Muscle layer of colon (tissue), 2 donors: Measurements from ENCODE around the gene RBM34.
"Not testable (repeated sequence)": the region's sequence is repeated elsewhere in the genome, so short reads cannot be mapped to it uniquely, and the experiment has no call there.

Source experiments
- H3K27ac ChIP-seq: one replicate; pipeline ENCODE4 v1.7.0; 2013; ENCODE audit warnings: low read depth, mild to moderate bottlenecking, low read length, moderate library complexity
- H3K27me3 ChIP-seq, 2 donors: one replicate each; pipeline ENCODE4 v1.7.0; 2013; ENCODE audit warnings: low read length in 2 of 2, mild to moderate bottlenecking in 2 of 2; ENCODE audit not compliant: insufficient read depth in 2 of 2, control insufficient read depth in 1 of 2
- H3K36me3 ChIP-seq: one replicate; pipeline ENCODE4 v1.7.0; 2013; ENCODE audit warnings: mild to moderate bottlenecking, low read length; ENCODE audit not compliant: insufficient read depth
- H3K4me1 ChIP-seq: one replicate; pipeline ENCODE4 v1.7.0; 2013; ENCODE audit warnings: mild to moderate bottlenecking, low read length; ENCODE audit not compliant: insufficient read depth
- H3K4me3 ChIP-seq, 2 donors: one replicate each; pipeline ENCODE4 v1.7.0; 2013; ENCODE audit warnings: low read length in 2 of 2, low read depth in 1 of 2, mild to moderate bottlenecking in 1 of 2, moderate library complexity in 1 of 2
- H3K9ac ChIP-seq: one replicate; pipeline ENCODE4 v1.7.0; 2013; ENCODE audit warnings: low read length
- H3K9me3 ChIP-seq: one replicate; pipeline ENCODE4 v1.7.0; 2013; ENCODE audit warnings: mild to moderate bottlenecking, low read length
- donor health status: abdominal sarcoma.
- donor health status: Adenocarcinoma of cecum.

Gene RBM34

DNA sequence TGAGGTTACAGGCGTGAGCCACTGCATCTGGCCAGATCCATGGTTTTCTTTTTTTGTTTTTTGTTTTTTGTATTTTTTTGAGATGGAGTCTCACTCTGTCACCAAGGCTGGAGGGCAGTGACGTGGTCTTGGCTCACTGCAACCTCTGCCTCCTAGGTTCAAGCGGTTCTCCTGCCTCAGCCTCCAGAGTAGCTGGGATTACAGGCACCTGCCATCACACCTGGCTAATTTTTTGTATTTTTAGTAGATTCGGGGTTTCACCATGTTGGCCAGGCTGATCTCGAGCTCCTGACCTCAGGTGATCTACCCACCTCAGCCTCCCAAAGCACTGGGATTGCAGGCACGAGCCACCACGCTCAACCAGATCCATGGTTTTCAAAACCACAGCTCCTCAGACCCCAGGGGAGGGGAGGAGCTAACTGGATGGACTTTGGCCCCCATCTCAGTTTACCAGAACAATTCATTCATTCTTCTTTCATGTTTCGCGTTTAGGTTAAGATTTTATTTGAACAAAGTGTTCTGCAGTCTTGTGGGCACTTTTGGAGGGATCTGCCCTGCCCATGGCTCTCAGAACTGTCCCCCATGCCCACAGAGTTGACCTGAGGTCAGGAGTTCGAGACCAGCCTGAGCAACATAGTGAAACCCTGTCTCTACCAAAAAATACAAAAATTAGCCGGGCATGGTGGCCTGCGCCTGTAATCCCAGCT, 75.5 kb downstream of the RBM34 start:
- H3K4me1 ChIP-seq: peaks cover 20% of the 10 kb centered on the region
- not testable (repeated sequence) for H3K9me3 ChIP-seq, H3K9ac ChIP-seq, H3K4me3 ChIP-seq, H3K36me3 ChIP-seq, H3K27me3 ChIP-seq, H3K27ac ChIP-seq
